ENCODE results near the gene HSPBP1.
"Not testable (repeated sequence)": the region's sequence is repeated elsewhere in the genome, so short reads cannot be mapped to it uniquely, and the experiment has no call there.

HSPBP1 gene

GRCh38 chr19:55239004-55239403 lies 40.9 kb downstream of the HSPBP1 start:
- no peak for DNase-seq (ENCODE audit: low read depth in 2 of 2)

DNA sequence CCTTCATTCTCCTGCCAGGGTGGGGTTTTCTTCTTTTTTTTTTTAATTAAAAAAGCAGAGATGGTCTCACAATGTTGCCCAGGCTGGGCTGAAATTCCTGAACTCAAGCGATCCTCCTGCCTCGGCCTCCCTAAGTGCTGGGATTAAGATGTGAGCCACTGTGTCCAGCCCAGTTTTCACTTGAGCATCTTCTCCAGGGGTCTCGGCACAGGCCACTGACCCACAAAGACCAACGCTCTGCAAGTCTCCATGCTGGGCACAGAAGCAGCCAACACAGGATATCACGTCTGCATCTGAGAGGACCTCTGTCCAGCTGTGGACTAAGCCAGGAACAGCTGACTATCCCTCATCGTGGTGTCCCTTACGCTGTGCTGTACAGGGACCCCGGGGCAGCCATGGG lies 41.9 kb downstream of the HSPBP1 start:
- no peak for DNase-seq (ENCODE audit: low read depth in 2 of 2)

DNA sequence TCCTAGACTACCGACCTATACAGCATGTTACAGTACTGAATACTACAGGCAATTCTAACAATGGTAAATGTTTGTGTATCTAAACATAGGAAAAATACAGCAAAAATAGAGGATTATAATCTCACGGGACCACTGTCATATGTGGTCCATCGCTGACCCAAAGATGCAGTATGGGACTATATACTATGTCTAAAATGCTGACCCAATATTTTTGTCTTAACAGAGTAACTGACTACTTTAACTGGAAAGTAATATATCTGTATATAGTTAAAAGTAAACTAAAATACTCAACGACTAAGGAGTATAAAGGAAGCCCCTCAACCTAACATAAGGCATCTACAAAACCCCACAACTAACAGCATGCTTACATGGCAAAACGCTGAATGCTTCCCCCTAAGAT lies 46.9 kb downstream of the HSPBP1 start:
- no peak for DNase-seq (ENCODE audit: low read depth in 2 of 2)

DNA sequence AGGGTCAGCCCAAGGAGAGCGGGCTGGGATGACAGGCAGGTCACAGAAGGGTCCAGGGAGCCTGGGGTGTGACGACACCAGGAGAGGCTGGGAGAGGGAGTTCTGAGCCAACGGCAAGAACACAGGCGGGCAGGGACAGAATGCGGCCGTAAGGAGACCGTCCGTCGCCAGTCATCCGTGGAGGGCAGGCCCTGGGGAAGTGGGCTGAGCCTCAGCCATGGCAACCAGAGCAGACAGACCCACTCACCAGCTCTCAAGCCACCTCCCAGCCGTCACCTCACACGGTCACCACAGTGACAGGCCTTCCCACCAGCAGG lies 47.7 kb downstream of the HSPBP1 start:
- DNase-seq (ENCODE audit: low read depth in 2 of 2) = no peak

- no peak for DNase-seq (ENCODE audit: low read depth in 2 of 2)
These were observed 48.3 kb downstream of the HSPBP1 start for GRCh38 chr19:55231391-55232285.

GRCh38 chr19:55230780-55231179 lies 49.1 kb downstream of the HSPBP1 start:
- DNase-seq (ENCODE audit: low read depth in 2 of 2) = no peak

GRCh38 chr19:55230329-55230728 lies 49.6 kb downstream of the HSPBP1 start:
- DNase-seq (ENCODE audit: low read depth in 2 of 2) = no peak

DNA sequence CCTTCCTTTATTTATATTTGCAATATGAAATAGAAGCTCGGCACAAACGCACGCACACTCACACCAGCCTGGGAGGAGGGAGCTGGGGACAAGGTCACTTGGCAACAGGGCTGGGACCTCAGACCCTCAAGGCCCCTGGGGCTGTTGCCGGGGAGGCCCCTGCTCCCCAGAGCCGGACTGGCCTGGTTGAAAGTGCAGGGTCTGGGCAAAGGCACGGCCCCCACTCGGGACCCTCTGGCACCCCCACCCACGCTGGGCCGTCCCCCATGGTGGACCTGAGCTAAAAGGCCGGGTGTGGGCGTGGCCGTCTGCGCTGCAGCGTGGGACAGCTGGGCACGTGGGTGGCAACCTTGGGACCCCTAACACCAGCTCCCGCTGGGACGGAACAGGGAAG lies 50.1 kb downstream of the HSPBP1 start:
- DNase-seq (ENCODE audit: low read depth in 2 of 2) = no peak

DNA sequence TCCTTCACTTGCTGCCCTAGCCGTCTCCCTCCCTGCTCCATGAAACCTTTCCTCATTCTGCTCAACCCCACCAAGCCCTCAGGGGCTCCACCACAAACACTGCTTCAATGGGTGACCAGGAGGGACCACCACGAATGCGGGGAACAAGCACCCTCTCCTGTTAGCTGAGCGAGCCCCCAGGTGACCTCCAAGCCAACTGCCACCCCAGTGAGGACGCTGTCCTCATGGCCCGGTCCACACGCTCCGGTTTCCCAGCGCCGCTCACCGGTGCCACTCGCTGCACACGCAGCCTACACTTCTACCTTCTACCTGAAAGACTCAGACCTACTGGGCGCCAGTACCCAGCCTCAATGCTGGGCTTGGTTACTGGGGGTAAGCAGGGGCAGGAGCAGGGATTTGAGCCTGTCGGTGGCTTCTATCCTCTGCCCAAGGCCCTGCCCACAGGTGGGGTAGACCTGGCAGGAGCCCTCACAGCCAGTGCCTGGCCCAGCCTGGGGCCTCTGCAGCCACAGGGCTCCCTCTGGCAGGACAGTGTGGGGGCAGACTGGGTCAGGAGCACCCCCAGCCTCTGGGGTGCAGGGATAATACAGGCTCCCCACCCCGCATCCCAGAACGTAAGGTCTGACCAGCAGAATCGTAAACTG lies 50.6 kb downstream of the HSPBP1 start:
- no peak for DNase-seq (ENCODE audit: low read depth in 2 of 2)

- DNase-seq (ENCODE audit: low read depth in 2 of 2) = no peak
These were observed 51.4 kb downstream of the HSPBP1 start, which contains the start of gene TMEM86B for GRCh38 chr19:55228403-55229031. Gene TMEM86B (minus strand): TSS chr19:55228763. CDS start chr19:55228741, 22 bp downstream.

DNA sequence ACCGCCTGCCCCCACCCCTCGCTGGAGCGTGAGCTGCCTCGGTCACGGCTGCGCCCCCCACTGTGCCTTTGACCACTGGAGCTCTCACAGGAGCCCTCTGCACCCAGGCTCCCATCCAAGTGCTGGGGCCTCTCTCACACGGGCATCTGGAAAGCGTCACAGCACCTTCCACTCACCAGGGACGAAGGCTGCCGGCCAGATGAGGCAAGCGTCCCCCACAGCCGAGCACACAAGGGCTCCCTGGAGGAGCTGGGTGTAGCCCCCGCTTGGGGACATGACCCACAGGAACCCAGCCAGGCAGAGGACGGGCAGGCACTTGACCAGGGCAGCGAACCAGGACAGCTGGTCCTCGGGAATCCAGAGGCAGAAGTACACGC lies 51.9 kb downstream of the HSPBP1 start:
- no peak for DNase-seq (ENCODE audit: low read depth in 2 of 2)

DNA sequence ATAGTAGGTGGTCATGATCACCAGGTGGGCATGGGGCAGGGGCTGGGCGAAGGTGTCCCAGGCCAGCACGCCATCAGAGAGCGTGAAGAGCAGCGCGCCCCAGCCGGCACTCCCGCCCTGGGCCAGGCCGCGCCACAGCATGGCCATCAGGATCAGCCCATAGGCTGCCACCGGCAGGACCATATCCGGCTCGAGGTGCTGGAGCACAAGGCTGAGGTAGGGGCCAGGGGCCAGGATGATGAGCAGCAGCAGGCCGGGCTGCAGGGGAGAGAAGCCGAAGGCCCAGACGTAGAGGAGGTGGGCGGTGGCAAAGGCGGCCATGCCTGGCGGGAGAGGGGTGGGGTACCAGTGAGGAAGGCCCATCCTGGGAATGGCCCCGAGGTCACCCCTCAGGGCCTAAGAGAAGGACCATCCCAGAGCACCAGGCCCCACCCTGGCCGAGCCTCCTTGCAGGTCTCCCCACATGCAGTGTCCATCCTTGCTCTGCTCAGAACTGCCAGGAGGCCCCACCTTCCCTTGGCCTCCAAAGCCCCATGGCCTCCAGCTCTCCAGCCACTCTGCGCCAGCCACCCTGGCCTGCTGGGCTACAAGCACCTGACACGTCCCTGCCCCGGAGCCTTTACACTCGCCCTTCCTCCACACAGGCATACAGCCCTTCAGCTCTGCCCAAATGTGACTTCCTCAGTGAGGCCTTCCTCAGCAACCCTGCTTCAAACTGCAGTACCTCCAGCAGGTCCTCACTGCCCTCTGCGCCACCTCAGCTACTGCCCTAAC lies 52.5 kb downstream of the HSPBP1 start:
- DNase-seq (ENCODE audit: low read depth in 2 of 2) = no peak

- no peak for DNase-seq (ENCODE audit: low read depth in 2 of 2)
These were observed 53.1 kb downstream of the HSPBP1 start for GRCh38 chr19:55226788-55227187.

GRCh38 chr19:55226273-55226672 lies 53.6 kb downstream of the HSPBP1 start:
- no peak for DNase-seq (ENCODE audit: low read depth in 2 of 2)

DNA sequence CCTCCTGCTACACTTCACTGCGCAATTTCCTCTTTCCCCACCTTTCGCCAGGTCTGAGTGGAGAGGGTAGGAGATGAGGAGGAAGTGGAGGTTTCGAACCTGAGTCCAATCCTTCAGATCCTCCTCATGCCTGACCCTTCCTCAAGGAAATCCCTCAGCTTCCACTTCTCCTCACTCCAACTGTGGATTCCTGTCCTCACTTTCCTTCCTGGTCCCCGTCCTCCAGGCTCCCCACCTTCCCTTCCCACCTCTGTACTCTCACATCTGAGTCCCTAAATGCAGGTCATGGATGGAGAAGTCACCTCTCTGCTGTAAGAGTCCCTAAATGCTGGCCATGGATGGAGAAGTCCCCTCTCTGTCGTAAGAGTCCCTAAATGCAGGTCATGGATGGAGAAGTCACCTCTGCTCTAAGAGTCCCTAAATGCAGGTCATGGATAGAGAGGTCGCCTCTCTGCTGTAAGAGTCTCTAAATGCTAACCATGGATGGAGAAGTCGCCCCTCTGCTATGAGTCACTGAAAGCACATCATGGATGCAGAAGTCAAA lies 54.4 kb downstream of the HSPBP1 start:
- no peak for DNase-seq (ENCODE audit: low read depth in 2 of 2)

- DNase-seq (ENCODE audit: low read depth in 2 of 2) = not testable (repeated sequence)
These were observed 55.1 kb downstream of the HSPBP1 start for GRCh38 chr19:55224679-55225414.

DNA sequence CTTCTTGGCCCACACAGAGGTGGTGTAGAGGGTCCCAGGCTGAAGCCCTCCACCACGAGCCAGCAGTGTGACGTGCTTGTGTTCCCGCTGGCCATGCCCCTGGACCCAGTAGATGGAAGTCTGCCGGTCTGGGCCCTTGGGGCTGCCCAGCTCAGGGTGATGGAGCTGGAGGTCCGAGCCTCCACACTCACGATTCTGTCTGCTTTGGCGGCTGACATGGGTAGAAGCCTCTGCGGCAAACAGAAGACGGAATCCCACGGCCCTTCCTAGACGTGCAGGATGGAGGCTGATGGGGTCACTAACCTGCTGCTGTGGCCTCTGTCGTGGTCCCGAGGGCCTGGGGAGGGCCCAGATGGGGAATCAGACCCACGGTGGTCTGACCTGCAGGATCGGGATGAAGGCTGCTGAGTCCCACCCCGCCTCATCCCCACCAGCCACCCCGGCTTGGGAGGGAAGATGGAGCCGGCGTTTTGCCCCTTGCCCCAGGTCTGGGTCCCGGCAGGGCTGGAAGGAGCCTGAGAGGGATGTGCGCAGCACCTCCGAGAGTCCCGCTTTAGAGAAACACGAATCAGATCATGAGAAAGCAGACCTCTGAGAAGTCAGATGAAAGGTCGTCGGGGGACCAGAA lies 55.8 kb downstream of the HSPBP1 start:
- DNase-seq (ENCODE audit: low read depth in 2 of 2) = no peak

GRCh38 chr19:55223291-55224037 lies 56.4 kb downstream of the HSPBP1 start:
- DNase-seq (ENCODE audit: low read depth in 2 of 2) = no peak

DNA sequence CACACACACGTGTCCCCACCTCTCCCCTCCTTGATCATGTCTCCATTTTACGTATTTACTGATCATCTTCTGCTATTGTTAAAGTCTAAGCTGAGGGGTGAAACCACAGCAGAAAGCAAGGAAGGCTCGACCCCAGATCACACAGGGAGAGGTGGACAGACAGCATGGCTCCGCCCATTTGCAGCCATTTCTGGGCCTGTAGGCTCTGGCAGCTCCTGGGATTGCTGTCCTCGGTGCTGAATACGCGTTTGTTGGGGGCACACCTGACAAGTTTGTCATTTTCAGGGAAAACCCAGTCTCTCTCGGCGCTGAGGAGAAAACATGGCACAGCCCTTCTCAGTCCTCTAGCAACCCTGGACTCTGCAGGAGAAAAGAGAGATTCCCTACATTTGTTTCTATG lies 59.4 kb downstream of the HSPBP1 start:
- DNase-seq (ENCODE audit: low read depth in 2 of 2) = no peak
